ENCODE results near the gene S100A12.

- no peak for TF ChIP-seq CTCF (IDR thresholded peaks at IDR 0.05; ENCODE audit: extremely low read depth in 1 of 2, insufficient read depth in 1 of 2, low read depth in 1 of 2, low read length in 2 of 2)
- TF ChIP-seq GATA2 (IDR thresholded peaks at IDR 0.05; ENCODE audit: insufficient read depth, insufficient read length, low read depth, low read length): no peak
- no peak for TF ChIP-seq POLR2A (IDR thresholded peaks at IDR 0.05; ENCODE audit: low read depth, low read length)
These were observed 15.2 kb downstream of the S100A12 start for GRCh38 chr1:153360190-153360589.
